Osteoblast (primary cell): Measurements from ENCODE around the gene WDR46. TPM values are rescaled to one million over a fixed set of nuclear protein-coding genes. Genes with fewer than 3 reads are reported as not detected.

Experiments used
- DNase-seq: peaks from one replicate; pipeline ENCODE4 v3.0.0; 2011; ENCODE audit warnings: low spot score, mixed read lengths; ENCODE audit not compliant: insufficient read length; ENCODE audit errors: missing footprints
- H2AFZ ChIP-seq: 2 replicates; pipeline ENCODE4 v1.6.0; 2011; ENCODE audit warnings: mild to moderate bottlenecking, low read length
- H3K27ac ChIP-seq: 2 replicates; pipeline ENCODE4 v1.5.1; 2011; ENCODE audit warnings: mild to moderate bottlenecking, low read depth, low read length, moderate library complexity
- H3K27me3 ChIP-seq: 2 replicates; pipeline ENCODE4 v1.6.0; 2012; ENCODE audit warnings: mild to moderate bottlenecking, control low read depth, inconsistent platforms, low read length, moderate library complexity; ENCODE audit not compliant: insufficient read depth
- H3K36me3 ChIP-seq: 2 replicates; pipeline ENCODE4 v1.5.1; 2011; ENCODE audit warnings: mild to moderate bottlenecking, low read length, control low read depth, moderate library complexity; ENCODE audit not compliant: insufficient read depth
- H3K4me1 ChIP-seq: 2 replicates; pipeline ENCODE4 v1.5.1; 2011; ENCODE audit warnings: mild to moderate bottlenecking, low read length, control low read depth, moderate library complexity; ENCODE audit not compliant: insufficient read depth
- H3K4me2 ChIP-seq: 2 replicates; pipeline ENCODE4 v1.6.0; 2011; ENCODE audit warnings: mild to moderate bottlenecking, low read length; ENCODE audit not compliant: insufficient read depth
- H3K4me3 ChIP-seq: fragments of 200-600 bp; sonication (generic); 3 replicates; pipeline ENCODE4 v1.5.1; 2012; ENCODE audit warnings: mild to moderate bottlenecking, low read length, inconsistent platforms; ENCODE audit not compliant: insufficient read depth
- H3K79me2 ChIP-seq: 2 replicates; pipeline ENCODE4 v1.6.0; 2012; ENCODE audit warnings: mild to moderate bottlenecking, low read length, control low read depth, inconsistent platforms; ENCODE audit not compliant: insufficient read depth
- H3K9me3 ChIP-seq: 2 replicates; pipeline ENCODE4 v1.5.1; 2011; ENCODE audit warnings: low read depth, low read length, control low read depth
- H4K20me1 ChIP-seq: 2 replicates; pipeline ENCODE4 v1.6.0; 2012; ENCODE audit warnings: mild to moderate bottlenecking, low read length, control low read depth; ENCODE audit not compliant: insufficient read depth
- total RNA-seq: library from RNA; depleted of rRNA; stranded (reverse); fragments of >200 nt; gene quantifications from 2 replicates; pipeline ENCODE4 v1.2.3, GENCODE V29; 2012
- TF ChIP-seq, protein P1 (sequence below): IDR thresholded peaks from 2 replicates; pipeline ENCODE4 v1.5.1; 2011; ENCODE audit warnings: mild to moderate bottlenecking, low read depth, low read length, moderate library complexity; ENCODE audit errors: extremely low read depth

WDR46 gene
- total RNA-seq, 1 donor, result 86.9 TPM

DNA sequence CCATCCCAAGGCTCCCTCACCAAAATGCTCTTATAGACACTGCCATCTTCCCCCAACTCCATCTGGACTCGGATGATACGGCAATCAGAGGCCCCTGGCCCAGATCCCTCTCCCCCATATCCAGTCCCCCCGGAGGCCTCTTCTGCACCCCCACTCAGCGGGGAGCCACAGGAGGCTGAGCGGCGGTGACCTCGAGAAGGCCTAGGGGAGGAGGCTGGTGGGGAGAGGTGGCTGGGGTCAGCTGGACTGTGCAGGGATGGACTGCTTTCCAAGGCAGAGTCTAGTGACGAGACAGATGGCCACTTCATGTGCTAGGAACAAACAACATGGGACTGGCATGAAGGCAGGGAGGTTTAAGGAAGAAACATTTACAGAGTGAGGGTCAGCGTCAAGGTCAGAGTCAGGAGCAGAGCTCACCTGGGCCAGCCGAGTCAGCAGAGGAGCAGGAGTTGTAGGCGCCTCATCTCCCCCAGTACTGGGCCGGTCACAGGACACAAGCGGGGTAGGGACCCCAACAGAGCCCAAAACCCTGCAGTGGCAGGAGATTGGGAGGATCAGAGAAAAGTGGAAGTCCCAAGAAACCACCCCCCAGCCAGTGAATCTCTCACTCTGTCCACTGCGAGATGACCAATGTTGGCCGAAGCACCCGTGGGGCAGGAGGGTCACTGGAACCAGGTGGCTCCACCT is 4.1 kb upstream of the WDR46 start:
- H3K36me3 ChIP-seq, result peaks cover 28% of the 10 kb centered on the region
- no peak overlapping the region for H3K4me2 ChIP-seq
- no peaks in the 10 kb centered on the region for H3K9me3 ChIP-seq
- H3K4me3 ChIP-seq, result no peak overlapping the region
- H4K20me1 ChIP-seq, result no peaks in the 10 kb centered on the region
- H3K4me1 ChIP-seq, result peaks cover 15% of the 10 kb centered on the region
- TF ChIP-seq, protein P1, sequence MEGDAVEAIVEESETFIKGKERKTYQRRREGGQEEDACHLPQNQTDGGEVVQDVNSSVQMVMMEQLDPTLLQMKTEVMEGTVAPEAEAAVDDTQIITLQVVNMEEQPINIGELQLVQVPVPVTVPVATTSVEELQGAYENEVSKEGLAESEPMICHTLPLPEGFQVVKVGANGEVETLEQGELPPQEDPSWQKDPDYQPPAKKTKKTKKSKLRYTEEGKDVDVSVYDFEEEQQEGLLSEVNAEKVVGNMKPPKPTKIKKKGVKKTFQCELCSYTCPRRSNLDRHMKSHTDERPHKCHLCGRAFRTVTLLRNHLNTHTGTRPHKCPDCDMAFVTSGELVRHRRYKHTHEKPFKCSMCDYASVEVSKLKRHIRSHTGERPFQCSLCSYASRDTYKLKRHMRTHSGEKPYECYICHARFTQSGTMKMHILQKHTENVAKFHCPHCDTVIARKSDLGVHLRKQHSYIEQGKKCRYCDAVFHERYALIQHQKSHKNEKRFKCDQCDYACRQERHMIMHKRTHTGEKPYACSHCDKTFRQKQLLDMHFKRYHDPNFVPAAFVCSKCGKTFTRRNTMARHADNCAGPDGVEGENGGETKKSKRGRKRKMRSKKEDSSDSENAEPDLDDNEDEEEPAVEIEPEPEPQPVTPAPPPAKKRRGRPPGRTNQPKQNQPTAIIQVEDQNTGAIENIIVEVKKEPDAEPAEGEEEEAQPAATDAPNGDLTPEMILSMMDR, result no peak
- peaks cover 36% of the 10 kb centered on the region for H3K79me2 ChIP-seq
- H3K27ac ChIP-seq, result no peak overlapping the region
- H3K27me3 ChIP-seq, result no peaks in the 10 kb centered on the region
- peak; percentile 69 for DNase-seq
- no peak overlapping the region for H2AFZ ChIP-seq

DNA sequence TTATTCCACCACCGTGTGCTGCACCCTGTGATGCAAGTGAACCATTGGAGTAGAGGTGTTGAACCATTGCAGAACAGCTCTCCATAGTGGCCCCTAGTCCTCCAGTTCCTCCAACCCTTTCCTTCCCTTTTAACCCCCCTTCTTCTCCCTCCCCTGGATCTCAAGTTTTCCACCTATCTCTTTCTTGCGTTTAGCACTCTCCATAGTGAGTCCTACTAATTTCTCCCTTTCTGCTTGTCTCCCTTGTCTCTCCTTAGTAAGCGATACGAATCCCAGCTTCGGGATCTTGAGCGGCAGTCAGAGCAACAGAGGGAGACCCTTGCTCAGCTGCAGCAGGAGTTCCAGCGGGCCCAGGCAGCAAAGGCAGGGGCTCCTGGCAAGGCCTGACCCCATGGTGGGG is 1.4 kb upstream of the WDR46 start:
- H3K36me3 ChIP-seq, result peaks cover 43% of the 10 kb centered on the region
- peak overlapping the region; percentile 86 for H3K4me3 ChIP-seq
- H2AFZ ChIP-seq, result no peak overlapping the region
- peak overlapping the region; percentile 64 for H3K27ac ChIP-seq
- H3K4me2 ChIP-seq, result peak overlapping the region; percentile 91
- peaks cover 49% of the 10 kb centered on the region for H3K79me2 ChIP-seq
- H3K27me3 ChIP-seq, result no peaks in the 10 kb centered on the region
- peaks cover 18% of the 10 kb centered on the region for H3K4me1 ChIP-seq
- H4K20me1 ChIP-seq, result no peaks in the 10 kb centered on the region
- DNase-seq, result peak; percentile 35
- H3K9me3 ChIP-seq, result no peaks in the 10 kb centered on the region
- TF ChIP-seq, protein P1, result no peak

DNA sequence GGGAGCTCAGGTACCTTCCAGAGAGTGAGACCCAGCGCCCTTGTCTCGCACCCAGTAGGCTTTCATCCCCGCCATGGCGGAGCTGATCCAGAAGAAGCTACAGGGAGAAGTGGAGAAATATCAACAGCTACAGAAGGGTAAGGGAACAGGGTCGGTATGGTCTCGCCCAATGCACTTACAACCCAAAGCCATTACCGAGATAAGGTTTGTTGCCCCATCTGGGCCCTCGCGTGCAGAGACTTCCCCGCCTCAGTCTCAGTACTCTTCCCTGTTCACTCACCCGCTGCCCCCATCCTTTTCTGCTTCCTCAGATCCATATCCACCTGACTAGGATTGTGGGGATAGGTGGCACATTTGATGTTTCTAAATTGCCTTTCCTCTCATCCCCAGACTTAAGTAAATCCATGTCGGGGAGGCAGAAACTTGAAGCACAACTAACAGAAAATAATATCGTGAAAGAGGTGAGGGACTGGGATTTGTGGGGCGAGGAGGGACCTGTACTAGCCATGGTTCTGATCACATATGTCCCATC is 811 bp upstream of the WDR46 start:
- TF ChIP-seq, protein P1, result no peak
- DNase-seq, result peak; percentile 80
- Histone ChIP-seq H3K9me3 (no peaks in the 10 kb centered on the region), H2AFZ (peak overlapping the region; percentile 89), H3K79me2 (peaks cover 49% of the 10 kb centered on the region), H3K4me3 (peak overlapping the region; percentile 86), H4K20me1 (no peaks in the 10 kb centered on the region), H3K4me1 (peaks cover 18% of the 10 kb centered on the region), H3K36me3 (peaks cover 45% of the 10 kb centered on the region), H3K27me3 (no peaks in the 10 kb centered on the region), H3K4me2 (peak overlapping the region; percentile 91), H3K27ac (peak overlapping the region; percentile 64)

DNA sequence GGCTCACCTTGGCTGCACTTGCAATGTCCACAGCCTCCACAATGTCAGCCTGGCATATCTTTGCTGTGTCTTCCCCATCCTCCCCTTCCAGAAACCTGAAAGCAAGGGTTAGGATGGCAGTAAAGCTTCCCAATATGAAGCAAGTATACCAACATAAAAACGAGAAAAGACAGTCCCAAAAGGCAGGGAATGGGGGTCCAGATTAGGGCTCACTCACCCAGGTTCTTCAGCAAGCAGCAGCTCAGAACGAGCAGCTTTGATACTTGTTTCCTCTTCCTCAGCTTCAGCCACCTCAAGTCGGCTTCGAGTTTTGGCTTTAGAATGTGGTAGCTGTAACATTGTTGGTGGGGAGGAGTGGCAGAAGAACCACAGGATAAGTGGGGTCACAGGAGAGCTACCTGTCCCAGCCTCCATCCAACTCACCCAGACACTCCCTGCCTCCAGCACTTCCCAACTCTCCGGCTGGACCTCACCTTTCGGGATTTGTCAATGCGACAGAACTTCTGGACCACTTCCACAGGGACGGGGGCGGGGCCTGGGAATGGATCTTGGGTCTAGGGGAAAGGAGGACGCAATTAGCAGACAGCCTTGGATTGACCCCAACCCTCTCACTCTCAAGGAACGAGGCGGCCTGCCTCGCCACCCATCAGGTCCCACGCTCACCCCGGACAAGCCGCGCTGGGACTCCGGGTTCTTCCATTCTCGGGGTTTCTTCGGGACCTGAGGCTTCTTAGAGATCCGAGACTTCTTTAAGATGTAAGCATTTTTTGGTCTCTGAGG is 708 bp downstream of the WDR46 start:
- Histone ChIP-seq H3K4me3 (peak overlapping the region; percentile 86), H2AFZ (peak overlapping the region; percentile 89), H3K4me2 (peak overlapping the region; percentile 91), H3K27ac (peak overlapping the region; percentile 64), H3K4me1 (peaks cover 18% of the 10 kb centered on the region), H3K27me3 (no peaks in the 10 kb centered on the region), H3K36me3 (peaks cover 52% of the 10 kb centered on the region), H3K9me3 (no peaks in the 10 kb centered on the region), H4K20me1 (no peaks in the 10 kb centered on the region), H3K79me2 (peaks cover 49% of the 10 kb centered on the region)
- TF ChIP-seq, protein P1, result no peak
- DNase-seq, result peak; percentile 67
